ENCODE data around the gene TM4SF4.

The TM4SF4 gene

GRCh38 chr3:149454746-149455145 is 19.8 kb upstream of the TM4SF4 start:
- DNase-seq (ENCODE audit: low read depth in 2 of 3, low spot score in 2 of 3) = no peak

DNA sequence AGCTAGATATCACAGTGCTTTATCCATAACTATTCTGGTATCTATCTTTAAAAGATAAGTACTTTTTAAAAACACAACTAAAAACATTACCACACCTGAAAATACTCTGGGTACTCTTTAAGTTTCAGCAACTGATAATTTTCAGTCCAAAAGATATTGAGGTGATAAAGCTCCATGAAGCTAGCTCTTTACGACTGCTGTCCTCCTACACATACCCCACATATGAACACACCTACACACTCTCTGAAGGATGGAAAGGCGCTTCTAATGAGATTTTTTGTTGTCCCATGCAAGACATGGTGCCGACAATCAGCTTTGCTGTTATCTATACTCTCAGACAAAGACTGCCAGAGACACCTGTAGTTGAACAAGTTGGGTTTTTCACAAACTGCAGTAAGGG is 19.1 kb upstream of the TM4SF4 start:
- DNase-seq (ENCODE audit: low read depth in 2 of 3, low spot score in 2 of 3) = no peak

DNA sequence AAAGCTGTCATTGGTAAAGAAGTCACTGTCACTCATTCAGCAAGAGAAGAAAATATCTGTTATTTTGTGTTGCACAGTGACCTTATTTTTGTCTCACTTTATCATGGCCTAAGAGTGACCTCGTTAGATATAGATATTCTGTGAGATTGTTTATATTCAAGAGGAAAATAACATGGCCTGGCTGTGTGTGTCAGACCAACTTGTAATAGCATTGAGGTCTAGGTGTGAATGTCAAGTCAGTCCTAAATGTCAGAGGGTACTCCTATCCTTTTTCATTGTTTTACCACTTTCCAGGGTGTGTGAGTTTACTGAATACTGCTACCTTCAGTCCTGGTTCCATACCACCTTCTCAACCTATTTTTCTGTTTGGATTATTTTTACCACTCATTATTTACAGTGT is 18.5 kb upstream of the TM4SF4 start:
- DNase-seq (ENCODE audit: low read depth in 2 of 3, low spot score in 2 of 3) = no peak

- DNase-seq (ENCODE audit: low read depth in 2 of 3, low spot score in 2 of 3) = no peak
Observed at GRCh38 chr3:149459491-149460059, 14.9 kb upstream of the TM4SF4 start.

GRCh38 chr3:149460117-149460516 is 14.4 kb upstream of the TM4SF4 start:
- DNase-seq (ENCODE audit: low read depth in 2 of 3, low spot score in 2 of 3) = no peak

DNA sequence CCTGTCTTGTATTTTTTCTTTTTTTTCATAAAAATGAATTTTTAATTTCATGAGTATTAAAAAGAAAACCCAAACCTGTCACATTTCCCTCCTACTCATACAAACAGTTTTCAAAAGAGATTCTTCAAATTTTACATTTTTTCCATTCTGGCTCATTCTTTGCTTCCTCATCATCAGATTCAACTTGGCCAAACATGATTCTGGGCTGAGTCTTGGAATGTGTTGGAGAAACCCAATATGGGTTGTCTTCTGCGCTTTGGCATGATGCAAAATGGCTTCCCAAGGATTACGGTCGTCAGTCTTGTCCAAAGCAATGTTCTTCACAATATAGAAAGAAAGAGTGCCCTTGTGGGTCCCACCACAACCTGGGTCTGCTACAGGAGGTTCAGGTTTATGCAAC is 12.4 kb upstream of the TM4SF4 start:
- DNase-seq (ENCODE audit: low read depth in 2 of 3, low spot score in 2 of 3) = no peak

DNA sequence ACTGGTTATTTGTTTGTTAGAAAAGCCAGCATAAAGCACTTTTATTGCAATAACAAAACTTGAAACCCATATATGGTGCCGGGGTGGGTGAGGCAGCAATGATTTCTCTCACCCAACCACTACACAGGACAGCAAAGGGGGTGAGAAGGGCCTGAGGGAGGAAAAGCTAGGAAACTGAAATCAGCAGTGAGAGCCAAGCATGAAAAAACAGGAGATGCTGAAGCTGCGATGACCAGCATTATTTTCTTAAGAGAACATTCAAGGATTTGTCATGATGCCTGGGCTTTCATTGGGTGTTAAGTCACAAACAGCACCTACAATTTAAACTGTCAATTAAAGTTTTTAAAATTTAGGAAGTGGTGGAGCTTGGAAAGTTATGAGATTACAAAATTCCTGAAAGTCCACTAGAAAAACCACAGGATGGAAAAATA is 11.9 kb upstream of the TM4SF4 start:
- no peak for DNase-seq (ENCODE audit: low read depth in 2 of 3, low spot score in 2 of 3)

- DNase-seq (ENCODE audit: low read depth in 2 of 3, low spot score in 2 of 3) = no peak
Observed at GRCh38 chr3:149463921-149464320, 10.6 kb upstream of the TM4SF4 start.

DNA sequence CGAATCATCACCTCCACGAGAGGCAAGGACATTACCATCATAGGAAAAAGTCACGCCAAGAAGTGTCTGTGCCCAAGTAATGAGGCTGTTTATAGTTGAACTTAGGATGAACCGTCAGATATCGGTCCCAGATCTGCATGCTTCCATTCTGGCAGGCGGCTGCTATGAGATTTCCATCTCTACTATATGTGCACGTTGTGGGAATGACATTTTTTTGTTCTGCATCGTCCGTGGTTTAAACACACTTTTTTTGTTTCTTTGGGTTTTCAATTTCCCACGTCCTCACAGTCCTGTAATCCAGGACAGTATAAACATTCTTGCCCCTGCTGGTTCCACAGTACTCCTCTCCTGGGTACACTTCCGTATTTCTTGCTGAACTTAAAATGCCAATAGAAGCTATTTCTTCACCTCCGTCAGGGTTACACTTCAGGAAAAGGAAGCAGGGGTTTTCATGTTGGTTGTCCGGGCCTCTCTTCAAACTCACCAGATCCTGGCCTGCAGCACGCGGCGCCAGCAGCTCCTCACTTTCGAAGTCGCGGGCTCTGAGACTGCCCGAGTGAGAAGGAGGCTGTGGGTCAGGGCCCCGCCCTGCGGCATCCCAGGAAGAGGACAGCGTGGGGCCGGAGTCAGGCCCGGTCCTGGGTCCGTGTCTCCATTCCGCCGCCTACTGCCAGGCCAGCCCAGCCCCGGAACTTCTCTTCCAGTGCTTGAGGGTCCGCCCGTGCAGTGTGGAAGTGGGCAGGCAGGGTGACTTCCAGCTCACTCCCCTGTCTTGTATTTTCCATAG is 9.8 kb upstream of the TM4SF4 start:
- DNase-seq (ENCODE audit: low read depth in 2 of 3, low spot score in 2 of 3) = no peak

DNA sequence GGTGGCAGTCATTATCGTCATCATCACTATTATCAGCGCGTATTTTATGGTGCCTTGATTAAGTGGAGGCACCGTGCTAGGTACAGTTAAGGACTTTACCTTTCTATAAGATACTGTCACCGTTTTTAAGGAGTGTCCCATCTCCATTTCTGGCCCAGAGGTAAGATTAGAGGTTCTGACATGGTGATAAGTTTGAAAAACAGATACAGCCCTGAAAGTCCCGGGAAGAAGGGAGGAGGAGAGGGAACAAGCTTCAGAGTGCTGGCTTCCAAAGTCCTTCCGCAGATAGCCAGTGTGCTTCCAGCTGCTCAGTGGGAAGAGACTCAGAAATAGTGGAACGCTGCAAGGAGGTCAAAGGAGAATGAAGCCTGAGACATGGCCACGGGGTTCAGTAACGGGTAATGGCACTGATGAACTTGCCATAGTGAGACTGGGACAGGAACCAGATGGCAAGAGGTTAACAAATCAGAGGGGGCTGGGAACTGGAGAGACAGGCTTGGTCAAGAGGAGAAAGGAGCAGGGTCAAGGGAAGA is 9.1 kb upstream of the TM4SF4 start:
- DNase-seq (ENCODE audit: low read depth in 2 of 3, low spot score in 2 of 3) = no peak

DNA sequence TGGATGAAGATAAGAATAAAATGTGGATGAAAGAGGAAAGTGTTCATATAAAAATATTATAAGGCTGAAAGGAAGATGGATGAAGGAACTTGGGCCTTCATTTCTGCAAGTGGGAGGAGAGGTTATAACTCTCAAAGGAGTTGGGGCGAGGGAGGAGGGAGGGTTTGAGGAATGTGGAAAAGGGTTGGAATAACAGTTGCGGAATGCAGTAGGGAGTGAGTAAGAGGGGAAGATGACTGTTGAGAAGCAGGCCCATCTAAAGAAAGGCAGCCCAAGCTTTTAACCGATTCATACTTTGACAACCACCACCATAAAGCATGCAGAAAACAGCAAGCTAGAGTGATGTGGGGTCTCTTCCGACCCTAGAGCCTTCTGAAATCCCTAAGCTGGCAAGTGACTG is 8.3 kb upstream of the TM4SF4 start:
- no peak for DNase-seq (ENCODE audit: low read depth in 2 of 3, low spot score in 2 of 3)

GRCh38 chr3:149468504-149469212 is 5.8 kb upstream of the TM4SF4 start:
- no peak for DNase-seq (ENCODE audit: low read depth in 2 of 3, low spot score in 2 of 3)

DNA sequence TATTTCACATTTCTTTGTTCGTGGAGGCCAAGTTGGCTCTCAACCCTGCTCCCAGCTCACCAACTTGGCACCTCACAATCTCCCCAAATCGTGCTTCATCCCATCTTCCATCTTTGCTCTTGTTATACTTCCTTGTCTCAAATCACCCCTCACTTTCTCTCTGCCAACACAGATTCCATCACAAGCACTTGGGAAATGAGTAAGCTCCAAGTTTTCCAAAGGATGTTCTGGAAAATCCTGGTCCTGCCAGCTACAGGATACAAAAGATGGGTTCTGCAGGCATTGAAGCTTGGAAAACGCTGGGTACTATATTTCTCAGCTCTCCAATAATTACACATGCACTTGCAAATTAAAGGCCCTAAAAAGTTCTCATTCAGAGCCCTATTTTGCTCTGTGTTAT is 4.1 kb upstream of the TM4SF4 start:
- DNase-seq (ENCODE audit: low read depth in 2 of 3, low spot score in 2 of 3) = no peak

DNA sequence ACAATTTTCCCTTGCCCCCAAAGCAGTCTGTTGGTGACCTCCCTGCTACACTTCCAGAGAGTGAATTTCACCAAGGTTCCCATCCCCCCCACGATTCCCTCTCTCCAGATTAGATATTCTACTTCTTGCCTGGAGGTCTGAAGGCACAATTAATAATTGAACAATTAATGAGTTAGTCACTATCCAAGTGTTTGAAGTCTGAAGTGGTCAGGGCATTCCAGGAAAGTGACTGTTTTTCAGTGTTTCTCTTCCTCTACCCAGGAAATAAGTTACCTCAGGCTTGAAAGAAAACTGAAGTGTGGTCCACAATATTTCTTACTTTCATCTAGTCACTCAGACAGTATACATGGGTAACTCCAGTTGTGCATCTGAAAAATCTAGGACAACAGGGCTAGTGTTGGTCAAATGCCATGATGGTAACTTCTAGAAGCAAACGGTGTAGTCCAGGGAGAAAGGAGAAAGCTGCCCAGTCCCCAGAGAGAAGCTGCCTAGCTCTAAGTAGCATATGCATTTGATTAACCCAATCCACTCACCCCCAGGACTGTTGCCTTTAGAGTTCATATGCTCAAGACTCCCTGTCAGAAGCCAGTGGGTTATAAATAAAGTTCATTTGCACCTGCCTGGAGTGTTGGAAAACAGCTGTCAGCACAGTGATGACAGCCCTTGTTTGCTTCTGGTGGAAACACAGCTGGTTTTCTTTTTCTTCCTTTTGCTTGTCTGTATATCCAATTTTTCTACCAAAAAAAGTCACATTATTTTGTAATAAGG is 2.3 kb upstream of the TM4SF4 start:
- no peak for DNase-seq (ENCODE audit: low read depth in 2 of 3, low spot score in 2 of 3)

DNA sequence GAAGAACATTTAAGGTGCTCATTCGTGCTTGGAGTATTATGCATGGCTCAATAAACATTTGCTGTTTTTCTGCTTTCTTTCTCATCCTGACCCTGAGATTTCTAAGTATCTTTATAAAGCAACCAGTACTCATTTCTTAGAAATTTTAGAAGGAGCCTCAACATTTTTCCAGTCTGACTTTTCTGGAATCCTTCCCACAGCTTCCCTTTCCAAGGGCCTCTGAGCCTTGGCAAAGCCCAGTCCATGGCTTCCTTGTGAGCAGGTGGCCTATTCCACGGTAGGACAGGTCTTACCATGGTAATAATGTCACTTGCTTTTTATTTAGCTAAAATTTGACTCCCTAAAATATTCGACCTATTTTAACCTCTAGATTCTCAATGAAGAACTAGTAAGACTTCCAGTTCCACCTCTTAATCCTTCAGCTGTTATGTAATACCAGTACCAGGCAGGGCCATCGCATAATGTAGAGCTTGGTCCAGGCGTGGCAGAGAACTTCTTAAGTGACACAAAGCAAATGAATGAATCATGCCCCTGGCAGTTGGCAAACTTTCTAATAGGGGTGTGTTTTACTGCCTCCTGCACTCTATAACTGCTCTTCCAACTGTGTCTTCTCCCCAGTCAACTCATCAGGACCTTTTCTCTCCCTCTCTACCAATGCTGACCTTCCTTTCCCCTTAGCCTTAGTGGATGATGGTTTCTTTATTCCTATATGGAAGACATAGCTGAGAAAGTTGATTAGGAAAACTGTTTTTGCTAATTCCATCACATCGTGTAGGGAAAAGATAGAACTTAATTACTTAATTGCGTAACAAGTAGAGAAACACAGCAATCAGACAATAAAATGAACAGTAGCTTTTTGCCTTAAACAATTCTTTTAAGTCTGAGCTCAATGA is 894 bp upstream of the TM4SF4 start:
- no peak for DNase-seq (ENCODE audit: low read depth in 2 of 3, low spot score in 2 of 3)

DNA sequence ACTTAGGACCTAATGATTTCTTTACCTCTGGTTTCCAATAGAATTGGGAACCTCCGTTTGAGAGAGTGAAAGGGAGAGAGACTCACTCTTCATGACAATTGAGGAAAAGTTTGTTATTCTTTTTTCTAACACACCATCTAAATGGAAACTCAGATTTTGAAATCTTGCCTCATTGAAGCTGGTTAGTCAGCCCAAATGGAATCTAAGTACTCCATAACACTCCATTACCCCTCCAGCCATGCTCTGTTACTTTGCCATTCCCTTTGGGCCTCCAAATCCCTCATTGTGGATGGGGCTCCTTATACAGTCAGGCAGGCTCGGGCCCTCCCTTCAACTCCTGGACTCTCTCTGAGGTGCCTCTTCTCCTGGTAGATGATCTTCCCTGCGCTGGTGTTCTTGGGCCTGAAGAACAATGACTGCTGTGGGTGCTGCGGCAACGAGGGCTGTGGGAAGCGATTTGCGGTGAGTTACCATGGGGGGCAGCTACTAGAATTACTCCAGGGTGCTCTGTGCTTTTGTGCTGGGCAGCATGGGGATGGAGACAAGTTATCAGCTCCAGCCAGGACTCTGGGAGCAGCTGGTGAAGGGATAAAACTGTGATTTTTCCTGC is 1.1 kb downstream of the TM4SF4 start:
- no peak for DNase-seq (ENCODE audit: low read depth in 2 of 3, low spot score in 2 of 3)

DNA sequence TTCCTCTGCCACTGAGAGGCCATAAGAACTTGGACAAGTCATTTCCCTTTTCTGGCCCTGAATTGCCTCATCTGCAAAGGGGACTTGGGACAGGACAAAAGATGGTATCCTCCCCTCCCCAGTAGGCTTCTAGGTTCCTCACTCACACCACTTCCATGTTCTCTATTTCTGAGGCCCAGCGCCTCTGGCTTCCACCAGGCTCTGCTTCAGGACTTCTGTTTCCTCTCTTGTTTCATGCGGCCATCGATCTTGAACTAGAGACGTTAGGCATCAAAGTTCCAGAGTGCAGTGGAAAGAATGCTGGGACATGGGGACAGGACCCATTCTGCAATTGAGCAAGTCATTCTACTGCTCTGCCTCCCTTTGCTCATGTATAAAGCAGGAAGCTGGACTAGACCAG is 1.7 kb downstream of the TM4SF4 start:
- DNase-seq (ENCODE audit: low read depth in 2 of 3, low spot score in 2 of 3) = no peak

- no peak for DNase-seq (ENCODE audit: low read depth in 2 of 3, low spot score in 2 of 3)
Observed at GRCh38 chr3:149479621-149480325, 5.3 kb downstream of the TM4SF4 start.

DNA sequence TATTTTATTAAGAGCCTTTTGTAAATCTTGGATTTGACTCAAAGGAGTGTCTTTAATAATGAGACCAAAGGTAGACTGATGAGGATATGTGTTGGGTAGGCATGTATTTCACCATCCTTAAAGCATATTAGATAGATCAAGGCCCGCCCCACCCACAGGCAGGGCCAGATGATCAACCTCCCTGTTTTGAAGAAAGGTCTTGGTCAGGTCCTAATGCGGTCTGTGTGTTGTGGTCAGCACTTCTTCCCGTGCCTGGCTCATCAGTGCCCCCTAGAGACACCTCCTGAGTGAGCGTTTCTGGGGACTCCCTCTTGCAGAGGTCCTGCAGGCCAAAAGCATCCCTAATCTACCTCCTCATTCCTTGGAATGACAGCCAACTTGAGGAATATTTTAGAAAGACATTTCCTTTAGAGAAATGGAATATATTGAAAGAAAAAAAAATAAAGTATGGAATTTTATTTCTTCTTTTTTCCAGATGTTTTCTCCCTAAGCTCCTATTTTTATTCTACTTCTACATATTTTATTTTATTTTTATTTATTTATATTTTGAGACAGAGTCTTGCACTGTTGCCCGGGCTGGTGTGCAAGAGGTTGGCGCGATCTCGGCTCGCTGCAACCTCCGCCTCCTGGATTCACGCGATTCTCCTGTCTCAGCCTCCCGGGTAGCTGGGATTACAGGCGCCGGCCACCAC is 6.0 kb downstream of the TM4SF4 start:
- peak; percentile 6 to 36 (median 9) for DNase-seq (ENCODE audit: low read depth in 2 of 3, low spot score in 2 of 3)

All from activated CD8-positive, alpha-beta memory T cell treated with anti-CD3 and anti-CD28 coated beads for 48 hours (primary cell).